ENCODE data around the gene ASCC3. TPM values are rescaled to one million over a fixed set of nuclear protein-coding genes. Genes with fewer than 3 reads are reported as not detected.

ASCC3 gene
- total and polyA plus RNA-seq, 2 experiments from 2014 or later: 34.0 to 77.6 TPM

- H3K4me2 ChIP-seq: no peak overlapping the region
- H2AFZ ChIP-seq: no peak overlapping the region
- WGBS (ENCODE audit: low lambda C conversion rate, missing lambda C conversion rate): 85% methylated on average over 2 of the region's 2 CpGs
- no peak for DNase-seq (ENCODE audit: low spot score)
- H3K27ac ChIP-seq: no peak overlapping the region
- no peaks in the 10 kb centered on the region for H3K9me2 ChIP-seq (replicated peaks; ENCODE audit: insufficient read depth)
- no peaks in the 10 kb centered on the region for H3K4me1 ChIP-seq (ENCODE audit: insufficient read depth)
- H3K27me3 ChIP-seq: no peaks in the 10 kb centered on the region
- no peaks in the 10 kb centered on the region for H3K79me2 ChIP-seq
- no peak for TF ChIP-seq EZH2 (IDR thresholded peaks at IDR 0.05; ENCODE audit: borderline replicate concordance)
- no peak for TF ChIP-seq CTCF (IDR thresholded peaks at IDR 0.05; ENCODE audit: poor library complexity)
- no peak for TF ChIP-seq EZH2phosphoT487 (IDR thresholded peaks at IDR 0.05; ENCODE audit: low read depth, severe bottlenecking, unreplicated experiment)
- no peaks in the 10 kb centered on the region for H4K20me1 ChIP-seq (ENCODE audit: insufficient read depth, poor library complexity, severe bottlenecking)
- no peaks in the 10 kb centered on the region for H3K9me3 ChIP-seq (ENCODE audit: low read depth)
- no peak overlapping the region for H3K4me3 ChIP-seq
- no peaks in the 10 kb centered on the region for H3K36me3 ChIP-seq (replicated peaks; ENCODE audit: insufficient read depth, low read depth)
Measured at GRCh38 chr6:100630536-100630935, 250.6 kb downstream of the ASCC3 start.

- H3K36me3 ChIP-seq (replicated peaks; ENCODE audit: insufficient read depth, low read depth): no peaks in the 10 kb centered on the region
- no peaks in the 10 kb centered on the region for H3K9me3 ChIP-seq (ENCODE audit: low read depth)
- no peak overlapping the region for H3K4me2 ChIP-seq
- no peaks in the 10 kb centered on the region for H3K79me2 ChIP-seq
- no peak overlapping the region for H2AFZ ChIP-seq
- DNase-seq (ENCODE audit: low spot score): no peak
- no peaks in the 10 kb centered on the region for H3K4me1 ChIP-seq (ENCODE audit: insufficient read depth)
- H3K9me2 ChIP-seq (replicated peaks; ENCODE audit: insufficient read depth): no peaks in the 10 kb centered on the region
- H3K4me3 ChIP-seq: no peak overlapping the region
- TF ChIP-seq EZH2phosphoT487 (IDR thresholded peaks at IDR 0.05; ENCODE audit: low read depth, severe bottlenecking, unreplicated experiment): no peak
- no peak for TF ChIP-seq EZH2 (IDR thresholded peaks at IDR 0.05; ENCODE audit: borderline replicate concordance)
- TF ChIP-seq CTCF (IDR thresholded peaks at IDR 0.05; ENCODE audit: poor library complexity): no peak
- no peaks in the 10 kb centered on the region for H4K20me1 ChIP-seq (ENCODE audit: insufficient read depth, poor library complexity, severe bottlenecking)
- no peak overlapping the region for H3K27ac ChIP-seq
- 87% methylated on average over 3 of the region's 3 CpGs for WGBS (ENCODE audit: low lambda C conversion rate, missing lambda C conversion rate)
- no peaks in the 10 kb centered on the region for H3K27me3 ChIP-seq
Measured at GRCh38 chr6:100627911-100628758, 253.0 kb downstream of the ASCC3 start.

GRCh38 chr6:100626721-100627120 is 254.4 kb downstream of the ASCC3 start:
- Histone ChIP-seq H4K20me1 (ENCODE audit: insufficient read depth, poor library complexity, severe bottlenecking) (no peaks in the 10 kb centered on the region), H3K4me1 (ENCODE audit: insufficient read depth) (no peaks in the 10 kb centered on the region), H3K36me3 (replicated peaks; ENCODE audit: insufficient read depth, low read depth) (no peaks in the 10 kb centered on the region), H3K27me3 (no peaks in the 10 kb centered on the region), H3K9me3 (ENCODE audit: low read depth) (no peaks in the 10 kb centered on the region), H3K27ac (no peak overlapping the region), H3K4me2 (no peak overlapping the region), H3K79me2 (no peaks in the 10 kb centered on the region), H2AFZ (no peak overlapping the region), H3K4me3 (no peak overlapping the region), H3K9me2 (replicated peaks; ENCODE audit: insufficient read depth) (no peaks in the 10 kb centered on the region)
- TF ChIP-seq CTCF (IDR thresholded peaks at IDR 0.05; ENCODE audit: poor library complexity): no peak
- TF ChIP-seq EZH2phosphoT487 (IDR thresholded peaks at IDR 0.05; ENCODE audit: low read depth, severe bottlenecking, unreplicated experiment): no peak
- no peak for TF ChIP-seq EZH2 (IDR thresholded peaks at IDR 0.05; ENCODE audit: borderline replicate concordance)
- no peak for DNase-seq (ENCODE audit: low spot score)
- WGBS (ENCODE audit: low lambda C conversion rate, missing lambda C conversion rate): 93% methylated on average over 1 of the region's 1 CpG

All from hepatocyte (in vitro differentiated cells).